Heart left ventricle (tissue), 16 donors: ENCODE measurements around the gene FNDC3B. TPM values are rescaled to one million over a fixed set of nuclear protein-coding genes. Genes with fewer than 3 reads are reported as not detected.

ENCODE experiments used
- ATAC-seq, 4 donors: fragments of 200-7000 bp; cut with Tn5 transposase; one replicate each; pipeline ENCODE4 v1.9.1; 2020 to 2022; ENCODE audit warnings: moderate library complexity in 4 of 4, mild to moderate bottlenecking in 3 of 4, moderate number of reproducible peaks in 1 of 4
- DNase-seq, 5 donors: peaks; one replicate each; pipeline ENCODE4 v3.0.0-alpha.2; 2020
- H3K27ac ChIP-seq, 12 donors: fragments of 200-600 bp; sonication (generic) in 4 of 12; one replicate each; pipeline versions ENCODE4 v1.5.0 to v1.8.0; 2016 to 2022; ENCODE audit warnings: mild to moderate bottlenecking in 2 of 12
- H3K27me3 ChIP-seq, 9 donors: fragments of 200-600 bp; sonication (generic) in 2 of 9; one replicate each; pipeline versions ENCODE4 v1.5.1 to v1.8.0; 2016 to 2022; ENCODE audit warnings: mild to moderate bottlenecking in 3 of 9
- H3K36me3 ChIP-seq, 9 donors: fragments of 200-600 bp; sonication (generic) in 2 of 9; one replicate each; pipeline versions ENCODE4 v1.5.0 to v1.8.0; 2018 to 2022; ENCODE audit warnings: mild to moderate bottlenecking in 2 of 9
- H3K4me1 ChIP-seq, 12 donors: fragments of 200-600 bp; sonication (generic) in 4 of 12; one replicate each; pipeline versions ENCODE4 v1.5.0 to v1.8.0; 2016 to 2022; ENCODE audit warnings: mild to moderate bottlenecking in 3 of 12
- H3K4me3 ChIP-seq, 12 donors: fragments of 200-600 bp; sonication (generic) in 4 of 12; one replicate each; pipeline versions ENCODE4 v1.5.0 to v1.8.0; 2017 to 2022; ENCODE audit warnings: mild to moderate bottlenecking in 9 of 12, moderate library complexity in 4 of 12
- H3K9me3 ChIP-seq, 12 donors: fragments of 200-600 bp; sonication (generic) in 4 of 12; one replicate each; pipeline versions ENCODE4 v1.5.0 to v1.8.0; 2016 to 2022; ENCODE audit warnings: mild to moderate bottlenecking in 1 of 12
- CTCF ChIP-seq, 12 donors: fragments of 200-600 bp; sonication (generic) in 4 of 12; IDR thresholded peaks; one replicate each; pipeline versions ENCODE4 v1.5.0 to v1.8.0; 2018 to 2022; ENCODE audit warnings: antibody characterized with exemption in 12 of 12, mild to moderate bottlenecking in 5 of 12
- POLR2A ChIP-seq, 2 donors: fragments of 450-650 bp; IDR thresholded peaks; one replicate each; pipeline ENCODE4 v1.6.1; 2017; ENCODE audit warnings: antibody characterized with exemption in 2 of 2, mild to moderate bottlenecking in 2 of 2, moderate library complexity in 2 of 2
- WGBS, 4 donors: extraction: QIAGEN DNeasy Blood & Tissue Kit in 2 of 4; methylation state at CpG; one replicate each; pipeline versions ENCODE4 v1.1.5 to v1.1.7; 2013 to 2018; 5-methylcytosine and 5-hydroxymethylcytosine counted together
- intact Hi-C, 10 donors: fragments of 100-400 bp; cut with DNase I; formaldehyde crosslinking; loops; one replicate each; pipeline versions ENCODE4 v1.11.1 to v1.14.2; 2022
- polyA plus RNA-seq, 2 donors: library from polyadenylated mRNA; stranded (reverse); fragments of 200-250 nt; gene quantifications; one replicate each; pipeline ENCODE4 v1.2.3, GENCODE V29; 2013
- total RNA-seq, 9 donors: library from RNA; depleted of rRNA in 2 of 9; stranded (reverse); fragments of >200 nt in 2 of 9; fragmentation: NEBNext Ultra II Directional in 3 of 9; extraction: Animal tissue kit (Norgen Biotek cat#: 25700) in 3 of 9; gene quantifications; one replicate each; pipeline versions ENCODE4 v1.1.0 to v1.2.4, GENCODE V29; 2016 to 2023
- donor health status: ischemic (EF 13 %, LVEDD 7.1; RV severe dilation, severe dysfunction).
- donor health status: healthy with polysubstance abuse.
- donor health status: DM: no; HTN: yes; CAD: no.
- donor health status: DM: no; HTN: no; CAD: no.
- donor health status: ischemic (EF 25% LVEDD 6.9; RV normal size, moderate dysfunction).
- donor health status: ischemic (EF 25% LVEDD 5.7; RV mildly dilated, moderate dysfunction).
- donor health status: healthy.
- donor health status: DM: yes; HTN: yes; CAD: no.
- donor health status: ischemic (EF 35%, LVEDD 5.7; RV mildly dilated, moderate dysfunction).
- donor health status: nonischemic (EF 11% LVEDD 7.7; RV severe dilation, severe dysfunction).
- donor health status: DM: yes; HTN: yes; CAD: no.
- donor health status: PGD.
- donor health status: ischemic (EF 29% LVEDD 5.4; RV normal size, mild dysfunction).
- donor health status: nonischemic (EF 23%, LVEDD 6.1; RV moderate dilation, normal function).

FNDC3B gene
- total and polyA plus RNA-seq, 11 donors: 9.4 to 113 (median 68.2) TPM

- peak; percentile 59 to 84 (median 72) for TF ChIP-seq CTCF (IDR thresholded peaks at IDR 0.05)
- TF ChIP-seq POLR2A (IDR thresholded peaks at IDR 0.05): no peak
- peaks cover 0 to 100% (median 95%) of the 10 kb centered on the region in 9 donors for H3K36me3 ChIP-seq
- H3K4me3 ChIP-seq: no peak overlapping the region
- ATAC-seq (peak; percentile 35 to 70 (median 58)), DNase-seq (no peak)
- 36 to 46% (median 42%) methylated on average over 4 of the region's 4 CpGs for WGBS, 4 donors
- H3K4me1 ChIP-seq: peaks cover 0 to 7% (median 0%) of the 10 kb centered on the region in 12 donors
- H3K9me3 ChIP-seq: no peaks in the 10 kb centered on the region
- no peak overlapping the region for H3K27ac ChIP-seq
- intact Hi-C loops: loop anchor here in 9 of 10 donors (5.0 to 10.0 kb wide), 5 partner anchors 304 to 697 kb away; partner anchors contain the start of gene FNDC3B (in 4 of the 9)
- H3K27me3 ChIP-seq: no peaks in the 10 kb centered on the region
Measured at GRCh38 chr3:172341482-172342059, 302.2 kb downstream of the FNDC3B start.

GRCh38 chr3:172342097-172342659, 302.8 kb downstream of the FNDC3B start:
- ATAC-seq (peak in 2 of 4 donors; percentile 12 to 18), DNase-seq (no peak)
- Histone ChIP-seq H3K27me3 (no peaks in the 10 kb centered on the region), H3K9me3 (no peaks in the 10 kb centered on the region), H3K27ac (no peak overlapping the region), H3K4me1 (peaks cover 0 to 7% (median 0%) of the 10 kb centered on the region in 12 donors), H3K36me3 (peaks cover 0 to 100% (median 95%) of the 10 kb centered on the region in 9 donors), H3K4me3 (no peak overlapping the region)
- 77 to 91% (median 83%) methylated on average over 3 of the region's 3 CpGs for WGBS, 4 donors
- intact Hi-C loops: loop anchor here in 9 of 10 donors (5.0 to 10.0 kb wide), 5 partner anchors 305 to 697 kb away; partner anchors contain the start of gene FNDC3B (in 4 of the 9)
- TF ChIP-seq CTCF (IDR thresholded peaks at IDR 0.05) (no peak), POLR2A (IDR thresholded peaks at IDR 0.05) (no peak)

GRCh38 chr3:172343117-172343516, 303.7 kb downstream of the FNDC3B start:
- Histone ChIP-seq H3K9me3 (no peaks in the 10 kb centered on the region), H3K4me3 (no peak overlapping the region), H3K27ac (no peak overlapping the region), H3K36me3 (peaks cover 0 to 100% (median 95%) of the 10 kb centered on the region in 9 donors), H3K4me1 (peaks cover 0 to 7% (median 0%) of the 10 kb centered on the region in 12 donors), H3K27me3 (no peaks in the 10 kb centered on the region)
- 92 to 95% (median 93%) methylated on average over 3 of the region's 3 CpGs for WGBS, 4 donors
- DNase-seq: no peak
- TF ChIP-seq CTCF (IDR thresholded peaks at IDR 0.05) (no peak), POLR2A (IDR thresholded peaks at IDR 0.05) (no peak)
- intact Hi-C loops: loop anchor here in 9 of 10 donors (5.0 to 10.0 kb wide), 5 partner anchors 306 to 698 kb away; partner anchors contain the start of gene FNDC3B (in 4 of the 9)
- no peak for ATAC-seq

- Histone ChIP-seq H3K36me3 (peaks cover 0 to 100% (median 96%) of the 10 kb centered on the region in 9 donors), H3K27ac (no peak overlapping the region), H3K4me1 (peaks cover 0 to 11% (median 0%) of the 10 kb centered on the region in 12 donors), H3K4me3 (no peak overlapping the region), H3K9me3 (no peaks in the 10 kb centered on the region), H3K27me3 (no peaks in the 10 kb centered on the region)
- intact Hi-C loops: loop anchor here in 9 of 10 donors (5.0 to 10.0 kb wide), 5 partner anchors 307 to 699 kb away; partner anchors contain the start of gene FNDC3B (in 4 of the 9)
- DNase-seq (no peak), ATAC-seq (no peak)
- TF ChIP-seq POLR2A (IDR thresholded peaks at IDR 0.05) (no peak), CTCF (IDR thresholded peaks at IDR 0.05) (no peak)
- WGBS, 4 donors: 90 to 95% (median 91%) methylated on average over 12 of the region's 12 CpGs
Measured at GRCh38 chr3:172343979-172344378, 304.6 kb downstream of the FNDC3B start.
